A549 (cell line): ENCODE data around the gene PIP4K2B. TPM values are rescaled to one million over a fixed set of nuclear protein-coding genes. Genes with fewer than 3 reads are reported as not detected.

Experiments used
- ATAC-seq, 2 experiments: fragments of 200-7000 bp in 1 of 2; fragments of >200 bp in 1 of 2; cut with Nextera tagmentation in 1 of 2; cut with Tn5 transposase in 1 of 2; 3 replicates each; pipeline versions ENCODE4 v1.8.0 to v1.9.1; 2018 to 2020; ENCODE audit warnings: mild to moderate bottlenecking in 1 of 2, moderate library complexity in 1 of 2
- CTCF ChIA-PET: fragments of 300-600 bp; sonication (Branson Sonifier 250); formaldehyde crosslinking; extraction: SDS; loops from one replicate; lab custom pipeline; 2021; ENCODE audit warnings: antibody characterized with exemption, inconsistent platforms; lab: Yijun Ruan, JAX
- POLR2A ChIA-PET: fragments of 350-600 bp; formaldehyde crosslinking; extraction: SDS; loops from one replicate; lab custom pipeline; 2021; ENCODE audit warnings: antibody characterized with exemption, inconsistent platforms; lab: Yijun Ruan, JAX
- DNase-seq, 2 experiments: peaks; one replicate each; pipeline versions ENCODE4 v3.0.0 to v3.0.0-alpha.2; 2011 to 2016; ENCODE audit warnings: low read depth in 1 of 2, low spot score in 1 of 2
- FAIRE-seq: peaks from 2 replicates; lab custom pipeline; 2011; peaks lifted over from hg19 to GRCh38; lab: Jason Lieb, UNC
- H3K27ac ChIP-seq, 2 experiments: fragments of >200 bp; sonication (Bioruptor Twin); formaldehyde crosslinking; 3 replicates each; pipeline ENCODE4 v1.5.1; 2016 to 2017
- H3K4me1 ChIP-seq: fragments of >200 bp; sonication (Bioruptor Twin); formaldehyde crosslinking; 3 replicates; pipeline ENCODE4 v1.6.1; 2016
- H3K4me2 ChIP-seq: fragments of >200 bp; sonication (Bioruptor Twin); formaldehyde crosslinking; 3 replicates; pipeline ENCODE4 v1.6.1; 2016
- H3K4me3 ChIP-seq: fragments of >200 bp; sonication (Bioruptor Twin); formaldehyde crosslinking; 3 replicates; pipeline ENCODE4 v1.5.1; 2016
- H3K9me3 ChIP-seq: fragments of >200 bp; sonication (Bioruptor Twin); formaldehyde crosslinking; 3 replicates; pipeline ENCODE4 v1.6.1; 2016
- BCL3 ChIP-seq: fragments of >200 bp; sonication (Bioruptor Twin); formaldehyde crosslinking; IDR thresholded peaks from 3 replicates; pipeline ENCODE4 v1.6.1; 2016
- BHLHE40 ChIP-seq: IDR thresholded peaks from 2 replicates; pipeline ENCODE4 v1.6.1; 2012; ENCODE audit warnings: low read depth, low read length, inconsistent platforms
- CEBPB ChIP-seq, 2 experiments: fragments of >200 bp in 1 of 2; sonication (Bioruptor Twin) in 1 of 2; formaldehyde crosslinking in 1 of 2; IDR thresholded peaks; 2 replicates each; pipeline ENCODE4 v1.6.1; 2012 to 2016
- CHD4 ChIP-seq: fragments of 200-600 bp; sonication (generic); IDR thresholded peaks from 2 replicates; pipeline ENCODE4 v1.6.1; 2016; ENCODE audit warnings: antibody characterized with exemption, mild to moderate bottlenecking, borderline replicate concordance
- EHF ChIP-seq: fragments of 250-450 bp; sonication (Bioruptor Pico); IDR thresholded peaks from 2 replicates; pipeline ENCODE4 v1.5.0; 2020; ENCODE audit warnings: mild to moderate bottlenecking
- GATA3 ChIP-seq: IDR thresholded peaks from 2 replicates; pipeline ENCODE4 v1.6.1; 2012; ENCODE audit warnings: borderline replicate concordance
- HDAC2 ChIP-seq: fragments of 200-600 bp; sonication (generic); IDR thresholded peaks from 2 replicates; pipeline ENCODE4 v1.6.1; 2016
- HMGXB4 ChIP-seq: fragments of 250-450 bp; sonication (Bioruptor Pico); IDR thresholded peaks from 2 replicates; pipeline ENCODE4 v1.5.0; 2021; ENCODE audit warnings: mild to moderate bottlenecking, moderate library complexity, borderline replicate concordance
- HOXB5 ChIP-seq: fragments of 250-450 bp; sonication (Bioruptor Pico); IDR thresholded peaks from 2 replicates; pipeline ENCODE4 v1.5.0; 2020; ENCODE audit warnings: mild to moderate bottlenecking, moderate library complexity
- JUN ChIP-seq, 2 experiments: fragments of >200 bp; sonication (Bioruptor Twin); formaldehyde crosslinking; IDR thresholded peaks; 2 replicates in 1 of 2; 3 replicates in 1 of 2; pipeline ENCODE4 v1.6.1; 2016 to 2017
- KDM1A ChIP-seq: fragments of 200-600 bp; sonication (generic); IDR thresholded peaks from 2 replicates; pipeline ENCODE4 v1.6.1; 2016; ENCODE audit warnings: low read depth, mild to moderate bottlenecking
- MAZ ChIP-seq: fragments of 150-350 bp; IDR thresholded peaks from 2 replicates; pipeline ENCODE4 v1.6.1; 2014; ENCODE audit warnings: antibody characterized with exemption, low read depth, low read length, borderline replicate concordance
- MYC ChIP-seq: IDR thresholded peaks from 2 replicates; pipeline ENCODE4 v1.6.1; 2012; ENCODE audit warnings: mild to moderate bottlenecking, inconsistent platforms, low read length, improper control_type of control experiment, borderline replicate concordance
- NFE2L2 ChIP-seq: fragments of 150-350 bp; conservative IDR thresholded peaks from 2 replicates; pipeline ENCODE4 v1.6.1; 2014; ENCODE audit warnings: low read length
- PHF8 ChIP-seq: fragments of 200-600 bp; sonication (generic); IDR thresholded peaks from 2 replicates; pipeline ENCODE4 v1.6.1; 2016; ENCODE audit warnings: low read depth, mild to moderate bottlenecking, antibody characterized with exemption, moderate library complexity, borderline replicate concordance
- POLR2A ChIP-seq: IDR thresholded peaks from 2 replicates; pipeline ENCODE4 v1.6.1; 2012; ENCODE audit warnings: mild to moderate bottlenecking, low read length
- RARB ChIP-seq: fragments of 250-450 bp; sonication (Bioruptor Pico); IDR thresholded peaks from 2 replicates; pipeline ENCODE4 v1.8.0; 2021; ENCODE audit warnings: mild to moderate bottlenecking, moderate library complexity
- RFX5 ChIP-seq: fragments of 450-650 bp; IDR thresholded peaks from 2 replicates; pipeline ENCODE4 v1.7.1; 2014; ENCODE audit warnings: antibody characterized with exemption, mild to moderate bottlenecking, moderate library complexity
- SREBF2 ChIP-seq: fragments of 450-650 bp; IDR thresholded peaks from 2 replicates; pipeline ENCODE4 v1.6.1; 2014; ENCODE audit warnings: mild to moderate bottlenecking, moderate library complexity
- TFCP2L1 ChIP-seq: fragments of 250-450 bp; sonication (Bioruptor Pico); IDR thresholded peaks from 2 replicates; pipeline ENCODE4 v1.5.0; 2021; ENCODE audit warnings: mild to moderate bottlenecking
- USF2 ChIP-seq: fragments of 450-650 bp; IDR thresholded peaks from 2 replicates; pipeline ENCODE4 v1.6.1; 2014; ENCODE audit warnings: antibody characterized with exemption
- WGBS: methylation state at CpG from one replicate; pipeline ENCODE4 v1.1.6; 2017; ENCODE audit errors: missing lambda C conversion rate; 5-methylcytosine and 5-hydroxymethylcytosine counted together
- polyA plus RNA-seq, 4 experiments: library from polyadenylated mRNA; depleted of rRNA in 3 of 4; stranded (reverse); fragments of >200 nt; fragmentation: RNase III in 1 of 4; extraction: RNeasy Plus Mini Kit Qiagen cat#74134 plus additional on column Dnase treatment in 1 of 4; gene quantifications; 2 replicates in 3 of 4; 3 replicates in 1 of 4; pipeline ENCODE4 v1.2.3, GENCODE V29; 2011 to 2017

PIP4K2B gene
- polyA plus RNA-seq, 2 of the 4 experiments (the other 2 are of a cell fraction), result 40.3 to 53.7 TPM

- TF ChIP-seq NFE2L2 (no peak), HDAC2 (no peak), HOXB5 (no peak; the same call in 1 of the 2 replicates), MAZ (no peak), MYC (peak; percentile 99), USF2 (peak; percentile 90), KDM1A (no peak)
Measured at GRCh38 chr17:38752308-38753070, 46.9 kb downstream of the PIP4K2B start, which contains the start of gene PSMB3 (continued).

- peak overlapping the region; percentile 82 for H3K4me2 ChIP-seq
- H3K9me3 ChIP-seq, result no peaks in the 10 kb centered on the region
- peak; percentile 27 to 44 for ATAC-seq
- WGBS, result 2% methylated on average over 44 of the region's 44 CpGs
- CTCF ChIA-PET, result interaction anchor here (0.7 to 2.4 kb wide), 8 partner anchors 10 to 308 kb away, joined by 3 to 33 read pairs (median 4); no protein-coding TSS in a partner anchor
- peak overlapping the region; percentile 96 for H3K4me3 ChIP-seq
- POLR2A ChIA-PET, result interaction anchor here (0.7 to 1.5 kb wide), 15 partner anchors 11 to 402 kb away, joined by 3 to 10 read pairs (median 4); partner anchors contain the start of genes CWC25, FBXO47, LASP1 and MLLT6
- TF ChIP-seq BHLHE40 (no peak), SREBF2 (peak; percentile 95), TFCP2L1 (peak; percentile 82; the same call in 1 of the 2 replicates), GATA3 (peak; percentile 26; the same call in 1 of the 2 replicates), RFX5 (no peak), EHF (no peak), CEBPB (IDR thresholded peaks at IDR 0.05) (peak; percentile 74 to 93; a peak in 3 of 4 replicates), MAZ (0 out of 2 replicates have a peak, but pooled peaks have one; percentile 10), BCL3 (0 out of 3 replicates have a peak, but pooled peaks have one; percentile 35), POLR2A (peak; percentile 68), JUN (IDR thresholded peaks at IDR 0.05) (peak in 1 of 2 experiments; percentile 45; a peak in 2 of 5 replicates), CHD4 (no peak), HMGXB4 (CRISPR knock-in tag) (peak; percentile 83; the same call in 1 of the 2 replicates), PHF8 (0 out of 2 replicates have a peak, but pooled peaks have one; percentile 63), RARB (CRISPR knock-in tag) (peak; percentile 66; the same call in 1 of the 2 replicates)
- DNase-seq, result peak; percentile 86 to 92
- FAIRE-seq, result no peak
- peak overlapping the region; percentile 90 to 98 for H3K27ac ChIP-seq
- peaks cover 23% of the 10 kb centered on the region for H3K4me1 ChIP-seq
Measured at GRCh38 chr17:38751808-38752307, 47.5 kb downstream of the PIP4K2B start.
